D341Med (cell line): Measurements from ENCODE around the gene NRL.

ENCODE experiments used
- DNase-seq: peaks from one replicate; pipeline ENCODE4 v3.0.0; 2012; ENCODE audit warnings: low spot score

Gene NRL

DNA sequence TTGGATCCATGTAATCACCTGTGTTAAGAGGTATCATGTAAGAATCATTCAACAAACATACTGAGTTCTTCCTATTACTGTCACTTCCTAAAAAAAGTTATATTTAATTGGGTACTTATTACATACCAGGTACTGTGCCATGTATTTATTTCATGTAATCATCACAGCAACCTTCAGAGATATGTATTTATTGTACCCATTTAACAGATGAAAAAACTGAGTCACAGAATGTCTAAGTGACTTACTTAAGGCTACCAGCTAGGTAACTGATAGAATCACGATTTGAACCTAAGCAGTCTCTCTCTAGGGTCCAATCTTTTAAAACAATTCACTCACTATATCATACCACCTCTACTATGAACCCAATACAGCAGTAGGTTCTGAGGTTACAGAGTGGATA lies 29.7 kb upstream of the NRL start:
- DNase-seq = no peak

DNA sequence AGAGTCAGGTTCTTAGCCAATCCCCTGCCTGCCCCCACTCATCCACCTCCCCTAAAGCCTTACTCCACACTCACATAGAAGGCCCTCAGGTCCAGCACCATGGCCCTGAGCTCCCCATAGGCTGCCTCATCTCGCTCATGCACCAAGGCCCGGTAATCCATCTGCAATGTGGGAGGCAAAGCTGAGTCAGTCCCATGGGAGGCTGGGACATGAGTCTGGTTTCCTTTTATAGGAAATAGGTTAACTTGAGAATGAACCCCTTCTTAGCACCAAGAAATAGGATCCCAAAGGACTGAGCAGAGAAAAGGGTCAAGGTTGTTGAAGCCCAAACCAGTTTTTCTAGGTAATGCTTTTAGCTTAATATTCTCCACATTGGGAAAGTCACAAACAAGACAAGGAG lies 28.8 kb upstream of the NRL start:
- DNase-seq = no peak

- peak; percentile 93 for DNase-seq
These were observed 26.5 kb upstream of the NRL start, which contains the start of gene EMC9 for GRCh38 chr14:24141097-24141880. TSS of gene EMC9 (minus strand) at chr14:24141591. CDS start at chr14:24141304, 287 bp downstream.

GRCh38 chr14:24139272-24139934 lies 24.7 kb upstream of the NRL start:
- no peak for DNase-seq

DNA sequence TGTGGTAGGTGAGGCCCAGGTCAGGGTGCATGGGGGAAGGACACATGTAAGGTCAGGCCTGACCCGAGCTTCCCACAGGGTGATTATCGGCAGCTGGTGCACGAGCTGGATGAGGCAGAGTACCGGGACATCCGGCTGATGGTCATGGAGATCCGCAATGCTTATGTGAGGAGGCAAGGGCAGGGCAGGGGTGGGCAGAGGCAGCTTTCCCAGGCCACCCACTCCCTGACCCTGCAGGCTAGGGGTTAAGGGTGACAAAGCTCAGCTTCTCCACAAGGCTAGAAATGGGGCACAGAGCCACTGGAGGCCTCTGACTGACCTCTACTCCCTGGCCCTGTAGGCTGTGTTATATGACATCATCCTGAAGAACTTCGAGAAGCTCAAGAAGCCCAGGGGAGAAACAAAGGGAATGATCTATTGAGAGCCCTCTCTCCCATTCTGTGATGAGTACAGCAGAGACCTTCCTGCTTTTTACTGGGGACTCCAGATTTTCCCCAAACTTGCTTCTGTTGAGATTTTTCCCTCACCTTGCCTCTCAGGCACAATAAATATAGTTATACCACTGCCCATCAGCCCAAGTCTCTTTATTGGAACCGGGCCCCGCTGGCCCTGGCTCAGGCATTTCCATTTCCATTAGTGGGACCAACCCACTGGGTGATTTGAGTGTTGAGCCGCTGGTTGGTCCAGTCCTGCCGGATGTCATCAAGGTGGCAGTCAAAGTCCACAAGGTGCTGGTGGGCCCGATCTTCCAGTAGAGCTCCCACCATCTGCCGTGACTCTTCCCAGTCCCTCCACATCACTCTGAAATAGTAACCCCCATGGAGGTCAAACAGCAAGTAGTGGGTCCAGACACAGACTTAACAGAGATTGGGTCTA lies 23.9 kb upstream of the NRL start:
- no peak for DNase-seq

DNA sequence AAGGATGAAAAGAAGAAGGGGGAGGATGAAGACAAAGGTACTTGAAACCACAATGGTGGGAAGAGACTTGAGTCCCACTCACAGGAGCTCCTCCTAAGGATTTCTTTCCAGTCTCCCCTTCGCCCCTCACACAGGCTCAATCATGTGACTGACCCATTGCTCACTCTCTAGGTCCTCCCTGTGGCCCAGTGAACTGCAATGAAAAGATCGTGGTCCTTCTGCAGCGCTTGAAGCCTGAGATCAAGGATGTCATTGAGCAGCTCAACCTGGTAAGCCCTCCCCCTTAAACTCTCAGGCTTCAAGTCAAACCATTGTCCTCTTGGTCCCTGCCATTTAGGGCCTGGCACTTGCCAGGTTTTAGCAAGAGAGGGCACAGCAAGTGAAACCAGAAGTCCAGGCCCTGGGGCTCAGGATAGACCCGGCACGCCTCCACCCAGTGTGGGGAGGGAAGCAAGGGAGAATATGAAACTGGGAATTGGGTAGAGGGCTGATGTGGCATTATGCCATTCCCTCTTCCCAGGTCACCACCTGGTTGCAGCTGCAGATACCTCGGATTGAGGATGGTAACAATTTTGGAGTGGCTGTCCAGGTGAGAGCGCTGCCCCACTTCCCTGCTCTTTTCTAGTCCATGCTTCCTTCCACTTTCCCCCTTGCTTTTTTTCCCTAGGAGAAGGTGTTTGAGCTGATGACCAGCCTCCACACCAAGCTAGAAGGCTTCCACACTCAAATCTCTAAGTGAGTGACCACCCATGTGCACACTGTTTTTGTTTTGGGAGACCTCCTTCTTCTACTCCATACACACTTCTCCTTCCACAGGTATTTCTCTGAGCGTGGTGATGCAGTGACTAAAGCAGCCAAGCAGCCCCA lies 23.0 kb upstream of the NRL start:
- DNase-seq = no peak

DNA sequence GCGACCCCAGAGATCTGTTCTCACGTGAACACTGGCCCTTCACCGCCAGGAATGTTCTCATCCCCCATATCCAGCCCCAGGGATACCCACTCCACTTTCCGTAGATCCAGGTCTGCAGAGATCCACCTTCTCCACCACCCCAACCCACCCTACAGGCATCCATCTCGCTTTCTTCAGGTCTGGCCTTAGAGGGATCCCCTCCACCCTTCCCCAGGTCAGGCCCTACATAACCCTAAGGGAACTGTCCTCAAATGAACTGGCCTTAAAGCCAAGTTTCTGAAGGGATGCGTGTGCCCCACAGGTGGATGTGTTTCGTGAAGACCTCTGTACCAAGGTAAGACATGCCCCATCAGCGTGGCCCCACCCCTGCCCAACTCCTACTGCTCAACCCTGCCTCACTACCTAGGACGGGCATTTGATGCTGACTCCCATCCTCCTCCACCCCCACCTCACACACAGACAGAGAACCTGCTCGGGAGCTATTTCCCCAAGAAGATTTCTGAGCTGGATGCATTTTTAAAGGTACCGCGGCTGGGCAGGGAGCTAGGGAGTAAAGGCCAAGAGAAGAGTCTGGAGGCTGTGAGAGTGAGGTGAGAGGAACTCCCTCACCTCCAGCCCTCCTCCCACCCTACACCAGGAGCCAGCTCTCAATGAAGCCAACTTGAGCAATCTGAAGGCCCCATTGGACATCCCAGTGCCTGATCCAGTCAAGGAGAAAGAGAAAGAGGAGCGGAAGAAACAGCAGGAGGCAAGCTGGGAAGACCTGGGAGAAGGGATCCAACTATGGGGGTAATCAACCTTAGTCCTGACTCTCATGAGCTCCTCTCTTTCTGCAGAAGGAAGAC lies 22.2 kb upstream of the NRL start:
- DNase-seq = no peak

DNA sequence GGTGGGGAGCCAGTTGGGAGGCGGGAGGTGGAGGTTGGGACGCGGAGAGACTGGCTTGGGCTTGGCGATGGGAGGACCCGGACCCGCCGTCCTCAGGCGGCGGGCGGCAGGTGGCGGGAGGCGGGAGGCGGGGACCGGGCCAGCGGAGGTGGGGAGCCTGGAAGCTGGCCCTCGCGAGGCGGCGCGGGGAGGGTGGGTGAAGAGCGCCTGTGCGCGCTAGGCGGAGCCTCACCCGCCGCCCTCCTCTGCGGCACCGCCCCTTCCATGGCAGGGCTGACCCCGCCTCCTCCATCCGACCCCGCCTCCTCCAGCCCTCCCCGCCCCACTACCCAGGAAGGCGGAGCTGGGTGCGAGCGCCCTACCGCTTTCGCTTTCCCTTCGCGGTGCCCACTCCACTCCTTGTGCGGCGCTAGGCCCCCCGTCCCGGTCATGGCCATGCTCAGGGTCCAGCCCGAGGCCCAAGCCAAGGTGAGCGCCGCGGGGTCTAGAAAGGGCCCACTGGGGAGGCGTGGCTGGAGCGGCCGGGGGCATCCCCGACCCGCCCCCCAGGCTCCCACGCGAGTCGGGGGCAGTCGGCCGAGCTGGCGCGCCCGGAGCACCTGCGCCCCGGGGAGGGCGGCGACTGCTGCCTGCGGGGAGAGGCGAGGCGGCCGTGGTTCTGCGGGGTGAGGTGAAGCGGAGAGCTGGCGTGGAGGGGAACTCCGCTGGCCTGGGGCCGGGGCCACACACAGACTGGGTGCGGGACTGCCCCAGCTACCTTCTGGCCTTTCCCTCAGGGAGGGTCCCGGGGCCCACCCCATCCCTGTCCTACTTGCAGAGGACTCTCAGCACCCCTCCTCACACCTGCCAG lies 21.3 kb upstream of the NRL start, which contains the start of gene PSME1:
Gene PSME1, plus strand, starts transcription at position 361 of the 850 bp plus-strand sequence. Its CDS starts 69 bp downstream, at position 430.
- peak; percentile 97 for DNase-seq

DNA sequence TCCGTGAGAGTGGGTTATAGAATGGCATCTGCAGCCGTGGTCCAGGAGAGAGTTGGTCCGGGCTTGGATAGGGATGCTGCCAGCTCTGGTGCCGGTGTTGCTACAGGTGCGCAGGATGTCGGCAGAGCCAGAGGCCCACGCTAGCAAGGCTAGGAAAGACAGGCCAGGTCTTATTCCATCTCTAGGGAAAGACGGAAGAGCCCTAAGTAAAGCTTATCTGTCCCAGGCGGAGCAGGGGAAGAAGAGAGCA lies 20.8 kb upstream of the NRL start:
- no peak for DNase-seq

DNA sequence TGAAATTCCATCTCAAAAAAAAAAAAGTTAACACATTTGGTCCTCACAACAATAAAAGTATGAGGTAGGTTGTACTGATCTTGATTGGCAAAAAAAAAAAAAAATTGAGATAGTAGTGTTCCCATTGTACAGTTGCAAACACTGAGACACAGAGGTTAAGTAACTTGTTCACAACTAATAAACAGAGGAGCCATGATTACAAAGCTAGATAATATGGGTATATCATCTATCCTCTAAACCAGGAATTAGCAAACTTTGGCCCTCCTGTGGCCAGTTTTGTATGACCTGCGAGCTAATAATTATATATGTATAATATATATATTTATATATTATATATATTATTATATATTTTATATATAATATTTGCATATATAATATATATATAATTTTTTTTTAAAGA lies 19.0 kb upstream of the NRL start:
- DNase-seq = no peak

DNA sequence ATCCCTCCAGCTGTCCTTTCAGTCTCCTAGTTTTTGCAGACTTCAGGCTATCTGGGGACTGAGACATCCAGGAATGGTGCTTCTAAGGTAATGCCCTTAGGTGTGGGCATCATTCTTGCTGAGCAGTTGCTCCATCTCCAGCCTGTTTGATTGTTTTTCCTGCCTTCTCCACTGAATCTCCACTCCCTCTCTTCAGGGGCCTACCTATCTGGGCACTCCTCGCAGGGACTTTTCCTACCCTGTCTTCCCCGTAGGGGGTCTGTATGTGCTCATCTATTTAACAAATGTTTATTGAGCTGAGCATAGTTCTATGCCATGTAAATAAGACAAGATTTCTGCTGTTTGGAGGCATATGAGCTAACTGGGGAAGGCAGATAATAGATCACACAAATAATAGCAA lies 18.2 kb upstream of the NRL start:
- DNase-seq = no peak

- DNase-seq = no peak
These were observed 17.4 kb upstream of the NRL start for GRCh38 chr14:24132061-24132685.

GRCh38 chr14:24131549-24131966 lies 16.8 kb upstream of the NRL start:
- DNase-seq = no peak

DNA sequence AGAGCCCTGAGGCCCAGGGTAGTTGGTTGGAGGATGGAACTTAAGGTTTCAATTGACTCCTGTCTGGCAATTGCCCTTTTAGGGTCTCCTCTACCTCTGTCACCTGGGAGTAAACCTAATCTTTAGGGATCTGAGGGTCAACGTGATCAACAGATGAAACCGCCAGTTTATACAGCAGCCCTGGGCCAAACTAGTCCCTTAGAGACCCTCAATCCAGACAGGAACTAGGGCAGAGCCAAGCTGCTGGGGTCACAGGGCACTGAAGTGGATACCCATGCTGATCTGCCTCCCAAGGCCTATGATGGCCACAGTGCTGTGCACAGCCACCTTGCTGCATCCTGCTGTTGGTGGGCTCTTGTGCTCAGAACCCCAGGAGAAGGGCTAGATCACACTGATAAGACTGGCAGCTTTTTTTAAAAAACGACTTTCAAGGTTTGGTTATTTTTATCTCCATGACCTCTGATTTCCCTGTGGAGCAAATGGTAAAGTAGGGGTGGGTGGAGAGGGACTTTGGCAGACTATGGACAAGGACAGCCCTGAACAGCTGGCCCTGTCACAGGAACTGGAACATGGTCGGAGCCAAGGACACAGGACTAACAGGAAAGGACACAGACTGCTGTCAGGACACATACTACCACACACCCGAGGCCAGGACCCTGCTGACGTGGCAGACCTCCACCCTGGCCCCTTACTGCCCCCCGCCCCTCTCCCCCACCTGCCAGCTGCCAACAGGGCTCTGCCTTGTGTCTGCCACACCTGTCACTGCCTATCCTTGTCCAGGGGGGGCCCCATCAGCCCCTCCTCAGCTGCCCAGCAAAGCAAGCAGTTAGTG lies 16.2 kb upstream of the NRL start:
- no peak for DNase-seq

DNA sequence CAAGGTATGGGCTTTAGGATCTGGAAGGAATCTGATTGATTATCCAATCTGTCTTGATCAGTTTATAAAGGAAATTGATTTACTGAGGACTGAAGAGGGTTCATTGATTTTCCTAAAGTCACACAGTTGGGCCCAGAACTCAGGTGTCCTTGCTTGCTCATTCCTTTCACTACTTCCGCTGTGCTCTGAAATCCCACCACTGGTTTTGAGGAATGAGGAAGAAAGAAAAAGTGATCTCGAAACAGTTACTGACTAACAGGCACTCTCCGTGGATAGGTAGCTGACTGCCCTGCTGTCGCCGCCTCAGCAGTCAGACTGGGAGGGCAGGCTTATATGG lies 15.6 kb upstream of the NRL start, which contains the start of gene FITM1:
Gene FITM1, plus strand, starts transcription at position 280 of the 337 bp plus-strand sequence. CDS start 905 bp downstream, outside the sequence.
- no peak for DNase-seq

DNA sequence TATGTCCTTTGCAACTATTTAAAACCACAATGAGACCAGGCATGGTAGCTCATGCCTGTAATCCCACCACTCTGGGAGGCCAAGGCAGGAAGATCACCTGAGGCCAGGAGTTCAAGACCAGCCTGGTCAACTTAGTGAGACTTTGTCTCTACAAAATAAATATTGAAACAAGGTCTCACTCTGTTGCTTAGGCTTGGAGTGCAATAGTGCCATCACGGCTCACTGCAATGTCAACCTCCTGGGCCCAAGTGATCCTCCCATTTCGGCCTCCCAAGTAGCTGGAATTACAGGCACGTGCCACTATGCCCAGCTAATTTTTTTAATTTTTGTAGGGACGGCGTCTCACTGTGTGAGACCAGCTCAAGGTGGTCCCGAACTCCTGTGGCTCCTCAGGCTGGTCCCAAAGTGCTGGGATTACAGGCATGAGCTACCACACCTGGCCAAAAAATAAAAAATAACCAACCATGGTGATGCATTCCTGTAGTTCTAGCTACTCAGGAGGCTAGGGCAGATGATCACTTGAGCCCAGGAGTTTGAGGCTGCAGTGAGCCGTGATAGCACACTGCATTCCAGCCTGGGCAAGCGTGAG lies 14.8 kb upstream of the NRL start:
- DNase-seq = no peak

DNA sequence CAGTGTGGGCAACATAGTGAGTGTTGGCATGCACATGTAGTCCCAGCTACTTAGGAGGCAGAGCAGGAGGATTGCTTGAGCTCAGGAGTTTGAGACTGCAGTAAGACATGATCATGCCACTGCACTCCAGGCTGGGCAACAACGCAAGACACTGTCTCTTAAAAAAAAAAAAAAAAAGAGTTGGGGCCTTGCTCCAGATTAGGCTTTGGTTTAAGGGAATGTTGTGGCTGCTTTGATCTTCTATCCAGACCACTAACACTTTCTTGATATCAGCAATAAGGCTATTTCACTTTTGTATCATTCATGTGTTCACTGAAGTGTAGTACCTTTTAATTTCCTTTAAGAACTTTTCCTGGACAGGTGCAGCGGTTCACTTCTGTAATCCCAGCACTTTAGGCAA lies 12.9 kb upstream of the NRL start:
- no peak for DNase-seq

DNA sequence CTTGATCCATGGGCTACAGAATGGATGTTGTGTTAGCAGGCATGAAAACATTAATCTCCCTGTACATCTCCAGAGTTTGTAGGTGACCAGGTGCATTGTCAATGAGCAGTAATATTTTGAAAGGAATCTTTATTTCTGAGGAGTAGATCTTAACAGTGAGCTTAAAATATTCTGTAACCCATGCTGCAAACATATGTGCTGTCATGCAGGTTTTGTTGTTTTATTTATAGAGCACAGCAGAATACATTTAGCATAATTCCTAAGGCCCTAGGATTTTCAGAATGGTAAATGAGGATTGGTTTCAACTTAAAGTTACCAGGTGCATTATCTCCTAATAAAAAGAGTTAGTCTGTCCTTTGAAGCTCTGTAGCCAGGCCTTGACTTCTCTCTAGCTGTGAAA lies 12.2 kb upstream of the NRL start:
- no peak for DNase-seq
